Glutamatergic neuron (in vitro differentiated cells): ENCODE results near the gene CDKL4. TPM values are rescaled to one million over a fixed set of nuclear protein-coding genes. Genes with fewer than 3 reads are reported as not detected.
"Not testable (repeated sequence)": the region's sequence is repeated elsewhere in the genome, so short reads cannot be mapped to it uniquely, and the experiment has no call there.

Source experiments
- DNase-seq: peaks from one replicate; pipeline ENCODE4 v3.0.0; 2022
- H3K27ac Mint-ChIP-seq: one replicate; pipeline ENCODE4 v1.8.0; 2020; ENCODE audit warnings: mild to moderate bottlenecking, mixed read lengths, inconsistent platforms; ENCODE audit not compliant: unreplicated experiment
- H3K27me3 Mint-ChIP-seq: one replicate; pipeline ENCODE4 v1.8.0; 2020; ENCODE audit warnings: mild to moderate bottlenecking, moderate library complexity, mixed read lengths, inconsistent platforms; ENCODE audit not compliant: unreplicated experiment
- H3K36me3 Mint-ChIP-seq: one replicate; pipeline ENCODE4 v1.8.0; 2020; ENCODE audit warnings: mild to moderate bottlenecking, mixed read lengths, inconsistent platforms; ENCODE audit not compliant: unreplicated experiment
- H3K4me1 Mint-ChIP-seq: one replicate; pipeline ENCODE4 v1.8.0; 2020; ENCODE audit warnings: mild to moderate bottlenecking, low read depth, mixed read lengths, inconsistent platforms; ENCODE audit not compliant: unreplicated experiment
- H3K4me3 Mint-ChIP-seq: one replicate; pipeline ENCODE4 v1.8.0; 2020; ENCODE audit warnings: mild to moderate bottlenecking, mixed read lengths, inconsistent platforms; ENCODE audit not compliant: unreplicated experiment
- H3K9me3 Mint-ChIP-seq: one replicate; pipeline ENCODE4 v1.8.0; 2020; ENCODE audit warnings: mild to moderate bottlenecking, moderate library complexity, mixed read lengths, inconsistent platforms; ENCODE audit not compliant: unreplicated experiment
- total RNA-seq: library from RNA; stranded (reverse); fragmentation: NEBNext Ultra II Directional; extraction: Animal tissue kit (Norgen Biotek cat#: 25700); gene quantifications from one replicate; pipeline ENCODE4 v1.2.1, GENCODE V29; 2021; ENCODE audit not compliant: unreplicated experiment
- TF ChIP-seq, protein P1 (sequence below): fragments of 200-600 bp; sonication (generic); IDR thresholded peaks from one replicate; pipeline ENCODE4 v1.5.0; 2021; ENCODE audit not compliant: partially characterized antibody, unreplicated experiment

Gene CDKL4
- total RNA-seq, 1 donor from 2014 or later = not detected

GRCh38 chr2:39246382-39246980 lies 2.7 kb upstream of the CDKL4 start:
- H3K4me1 Mint-ChIP-seq = peaks cover 2% of the 10 kb centered on the region

GRCh38 chr2:39244963-39245625 lies 1.3 kb upstream of the CDKL4 start:
- not testable (repeated sequence) for DNase-seq, H3K27me3 Mint-ChIP-seq, H3K27ac Mint-ChIP-seq, H3K4me1 Mint-ChIP-seq, H3K4me3 Mint-ChIP-seq, H3K36me3 Mint-ChIP-seq, H3K9me3 Mint-ChIP-seq

More at GRCh38 chr2:39246382-39246980, 2.7 kb upstream of the CDKL4 start:
- H3K27me3 Mint-ChIP-seq = no peaks in the 10 kb centered on the region
- no peak overlapping the region for H3K27ac Mint-ChIP-seq
- no peak overlapping the region for H3K4me3 Mint-ChIP-seq
- TF ChIP-seq, protein P1, sequence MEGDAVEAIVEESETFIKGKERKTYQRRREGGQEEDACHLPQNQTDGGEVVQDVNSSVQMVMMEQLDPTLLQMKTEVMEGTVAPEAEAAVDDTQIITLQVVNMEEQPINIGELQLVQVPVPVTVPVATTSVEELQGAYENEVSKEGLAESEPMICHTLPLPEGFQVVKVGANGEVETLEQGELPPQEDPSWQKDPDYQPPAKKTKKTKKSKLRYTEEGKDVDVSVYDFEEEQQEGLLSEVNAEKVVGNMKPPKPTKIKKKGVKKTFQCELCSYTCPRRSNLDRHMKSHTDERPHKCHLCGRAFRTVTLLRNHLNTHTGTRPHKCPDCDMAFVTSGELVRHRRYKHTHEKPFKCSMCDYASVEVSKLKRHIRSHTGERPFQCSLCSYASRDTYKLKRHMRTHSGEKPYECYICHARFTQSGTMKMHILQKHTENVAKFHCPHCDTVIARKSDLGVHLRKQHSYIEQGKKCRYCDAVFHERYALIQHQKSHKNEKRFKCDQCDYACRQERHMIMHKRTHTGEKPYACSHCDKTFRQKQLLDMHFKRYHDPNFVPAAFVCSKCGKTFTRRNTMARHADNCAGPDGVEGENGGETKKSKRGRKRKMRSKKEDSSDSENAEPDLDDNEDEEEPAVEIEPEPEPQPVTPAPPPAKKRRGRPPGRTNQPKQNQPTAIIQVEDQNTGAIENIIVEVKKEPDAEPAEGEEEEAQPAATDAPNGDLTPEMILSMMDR = no peak
- H3K9me3 Mint-ChIP-seq = peaks cover 8% of the 10 kb centered on the region
- H3K36me3 Mint-ChIP-seq = peaks cover 10% of the 10 kb centered on the region
- no peak for DNase-seq

GRCh38 chr2:39244241-39244862 lies 582 bp upstream of the CDKL4 start:
- H3K27me3 Mint-ChIP-seq, H3K4me3 Mint-ChIP-seq, H3K4me1 Mint-ChIP-seq, H3K36me3 Mint-ChIP-seq, H3K27ac Mint-ChIP-seq, DNase-seq, H3K9me3 Mint-ChIP-seq: not testable (repeated sequence)

GRCh38 chr2:39241588-39241987 lies 2.2 kb downstream of the CDKL4 start:
- Mint-ChIP-seq H3K27ac (no peak overlapping the region), H3K36me3 (no peaks in the 10 kb centered on the region), H3K4me1 (no peaks in the 10 kb centered on the region), H3K4me3 (no peak overlapping the region), H3K9me3 (peaks cover 8% of the 10 kb centered on the region), H3K27me3 (no peaks in the 10 kb centered on the region)
- no peak for DNase-seq
- TF ChIP-seq, protein P1 = no peak

- H3K36me3 Mint-ChIP-seq = no peaks in the 10 kb centered on the region
Observed at GRCh38 chr2:39240758-39241157, 3.0 kb downstream of the CDKL4 start.

More at GRCh38 chr2:39240758-39241157, 3.0 kb downstream of the CDKL4 start:
- no peak overlapping the region for H3K4me3 Mint-ChIP-seq
- peaks cover 8% of the 10 kb centered on the region for H3K9me3 Mint-ChIP-seq
- TF ChIP-seq, protein P1 = no peak
- no peak for DNase-seq
- no peak overlapping the region for H3K27ac Mint-ChIP-seq
- H3K4me1 Mint-ChIP-seq = no peaks in the 10 kb centered on the region
- H3K27me3 Mint-ChIP-seq = no peaks in the 10 kb centered on the region
